ENCODE data around the gene AGTRAP. TPM values are rescaled to one million over a fixed set of nuclear protein-coding genes. Genes with fewer than 3 reads are reported as not detected.

The AGTRAP gene
- polyA plus RNA-seq, 3 donors: 420 to 938 (median 842) TPM

DNA sequence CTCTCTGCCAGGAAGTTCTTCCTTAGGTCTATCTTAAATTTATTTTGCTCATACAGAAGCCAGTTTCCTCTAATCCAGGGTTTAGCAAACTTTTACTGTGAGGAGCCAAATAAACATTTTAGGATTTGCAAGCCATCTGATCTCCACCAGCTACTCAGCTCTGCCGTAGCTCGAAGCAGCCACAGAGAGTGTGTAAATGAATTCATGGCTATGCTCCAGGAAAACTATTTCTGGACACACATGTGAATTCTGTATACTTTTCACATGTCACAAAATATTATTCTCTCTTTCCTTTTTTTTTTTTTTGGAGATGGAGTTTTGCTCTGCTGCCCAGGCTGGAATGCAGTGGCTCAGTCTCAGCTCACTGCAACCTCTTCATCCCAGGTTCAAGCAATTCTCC lies 13.4 kb upstream of the AGTRAP start:
- 92% methylated on average over 2 of the region's 2 CpGs for WGBS (ENCODE audit: insufficient coverage)
- Mint-ChIP-seq H3K27ac (peak overlapping the region in 1 of 7 donors; percentile 48), H3K4me3 (no peak overlapping the region), H3K27me3 (ENCODE audit: low read depth in 3 of 3) (peaks cover 0 to 3% (median 0%) of the 10 kb centered on the region in 3 donors), H3K4me1 (peaks cover 70% of the 10 kb centered on the region), H3K36me3 (peaks cover 0 to 3% of the 10 kb centered on the region in 2 donors), H3K9me3 (peaks cover 0 to 4% (median 0%) of the 10 kb centered on the region in 7 donors)
- Histone ChIP-seq H3K79me2 (ENCODE audit: insufficient read depth, low read length) (peaks cover 16% of the 10 kb centered on the region), H3K4me3 (replicated peaks in 1 of 3; ENCODE audit: low read depth in 2 of 3, low read length in 3 of 3) (no peak overlapping the region), H3K27me3 (ENCODE audit: control insufficient read depth in 2 of 2, insufficient read depth in 2 of 2, low read length in 2 of 2) (no peaks in the 10 kb centered on the region), H3K9ac (ENCODE audit: insufficient read depth, low read length, poor library complexity, severe bottlenecking) (no peak overlapping the region), H3K27ac (ENCODE audit: low read depth in 1 of 2, low read length in 2 of 2) (no peak overlapping the region), H3K4me1 (ENCODE audit: control insufficient read depth in 1 of 2, insufficient read depth in 2 of 2, low read length in 2 of 2) (peaks cover 63 to 71% of the 10 kb centered on the region in 2 donors), H4K20me1 (ENCODE audit: insufficient read depth, low read length) (no peaks in the 10 kb centered on the region), H3K4me2 (replicated peaks; ENCODE audit: extremely low read depth, low read length, poor library complexity, severe bottlenecking) (no peak overlapping the region), H2AFZ (ENCODE audit: insufficient read depth, low read depth, low read length, poor library complexity, severe bottlenecking) (no peak overlapping the region), H3K9me3 (replicated peaks in 1 of 2; ENCODE audit: control insufficient read depth in 1 of 2, insufficient read depth in 1 of 2, low read length in 2 of 2) (no peaks in the 10 kb centered on the region), H3K36me3 (replicated peaks in 1 of 2; ENCODE audit: control insufficient read depth in 1 of 2, insufficient read depth in 2 of 2, low read length in 2 of 2) (no peaks in the 10 kb centered on the region)
- DNase-seq: no peak
- TF ChIP-seq, protein P1, sequence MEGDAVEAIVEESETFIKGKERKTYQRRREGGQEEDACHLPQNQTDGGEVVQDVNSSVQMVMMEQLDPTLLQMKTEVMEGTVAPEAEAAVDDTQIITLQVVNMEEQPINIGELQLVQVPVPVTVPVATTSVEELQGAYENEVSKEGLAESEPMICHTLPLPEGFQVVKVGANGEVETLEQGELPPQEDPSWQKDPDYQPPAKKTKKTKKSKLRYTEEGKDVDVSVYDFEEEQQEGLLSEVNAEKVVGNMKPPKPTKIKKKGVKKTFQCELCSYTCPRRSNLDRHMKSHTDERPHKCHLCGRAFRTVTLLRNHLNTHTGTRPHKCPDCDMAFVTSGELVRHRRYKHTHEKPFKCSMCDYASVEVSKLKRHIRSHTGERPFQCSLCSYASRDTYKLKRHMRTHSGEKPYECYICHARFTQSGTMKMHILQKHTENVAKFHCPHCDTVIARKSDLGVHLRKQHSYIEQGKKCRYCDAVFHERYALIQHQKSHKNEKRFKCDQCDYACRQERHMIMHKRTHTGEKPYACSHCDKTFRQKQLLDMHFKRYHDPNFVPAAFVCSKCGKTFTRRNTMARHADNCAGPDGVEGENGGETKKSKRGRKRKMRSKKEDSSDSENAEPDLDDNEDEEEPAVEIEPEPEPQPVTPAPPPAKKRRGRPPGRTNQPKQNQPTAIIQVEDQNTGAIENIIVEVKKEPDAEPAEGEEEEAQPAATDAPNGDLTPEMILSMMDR (IDR thresholded peaks at IDR 0.05): no peak
- intact Hi-C loops (cut with micrococcal nuclease): loop anchor here in 1 of 2 donors (5.0 kb wide), 1 partner anchor 60 kb away; the partner anchor contains the start of gene FBXO6

DNA sequence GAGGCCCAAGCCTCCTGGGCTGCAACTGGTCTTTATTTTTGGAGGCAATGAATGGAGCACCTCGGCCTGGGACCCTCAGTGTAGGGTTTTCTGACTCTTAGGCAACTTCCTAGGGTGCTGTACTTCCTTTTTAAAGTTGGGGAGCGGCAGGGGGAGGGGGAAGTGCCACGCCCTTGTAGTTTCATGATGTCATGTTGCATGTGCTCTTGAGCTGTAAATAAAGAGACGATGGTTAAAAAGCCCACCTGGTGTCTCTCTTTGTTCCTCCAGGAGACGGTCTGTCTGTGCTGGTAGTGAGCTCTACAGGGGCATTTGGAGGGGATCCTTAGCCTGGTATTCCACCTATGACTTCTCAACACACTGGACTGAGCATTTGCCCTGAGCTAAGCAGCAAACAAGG lies 10.3 kb upstream of the AGTRAP start:
- H3K36me3 Mint-ChIP-seq: peaks cover 0 to 3% of the 10 kb centered on the region in 2 donors
- peak overlapping the region; percentile 90 to 98 (median 95) for H3K27ac Mint-ChIP-seq
- Histone ChIP-seq H3K4me1 (ENCODE audit: control insufficient read depth in 1 of 2, insufficient read depth in 2 of 2, low read length in 2 of 2) (peaks cover 70 to 78% of the 10 kb centered on the region in 2 donors), H3K9ac (ENCODE audit: insufficient read depth, low read length, poor library complexity, severe bottlenecking) (no peak overlapping the region), H3K4me2 (replicated peaks; ENCODE audit: extremely low read depth, low read length, poor library complexity, severe bottlenecking) (peak overlapping the region; percentile 62), H4K20me1 (ENCODE audit: insufficient read depth, low read length) (no peaks in the 10 kb centered on the region), H3K79me2 (ENCODE audit: insufficient read depth, low read length) (peaks cover 9% of the 10 kb centered on the region), H3K4me3 (replicated peaks in 1 of 3; ENCODE audit: low read depth in 2 of 3, low read length in 3 of 3) (peak overlapping the region in 1 of 3 experiments; percentile 54), H3K27ac (ENCODE audit: low read depth in 1 of 2, low read length in 2 of 2) (peak overlapping the region; percentile 76 to 84), H3K27me3 (ENCODE audit: control insufficient read depth in 2 of 2, insufficient read depth in 2 of 2, low read length in 2 of 2) (no peaks in the 10 kb centered on the region), H2AFZ (ENCODE audit: insufficient read depth, low read depth, low read length, poor library complexity, severe bottlenecking) (no peak overlapping the region), H3K9me3 (replicated peaks in 1 of 2; ENCODE audit: control insufficient read depth in 1 of 2, insufficient read depth in 1 of 2, low read length in 2 of 2) (no peaks in the 10 kb centered on the region), H3K36me3 (replicated peaks in 1 of 2; ENCODE audit: control insufficient read depth in 1 of 2, insufficient read depth in 2 of 2, low read length in 2 of 2) (no peaks in the 10 kb centered on the region)
- peaks cover 79% of the 10 kb centered on the region for H3K4me1 Mint-ChIP-seq
- H3K27me3 Mint-ChIP-seq (ENCODE audit: low read depth in 3 of 3): peaks cover 0 to 3% (median 2%) of the 10 kb centered on the region in 3 donors
- 0% methylated on average over 4 of the region's 5 CpGs for whole genome bisulfite sequencing (ENCODE audit: insufficient coverage)
- H3K4me3 Mint-ChIP-seq: peak overlapping the region; percentile 57 to 78
- H3K9me3 Mint-ChIP-seq: peaks cover 0 to 5% (median 0%) of the 10 kb centered on the region in 7 donors
- intact Hi-C loops (cut with micrococcal nuclease): no loop called here
- TF ChIP-seq, protein P1 (IDR thresholded peaks at IDR 0.05): no peak
- DNase-seq: peak; percentile 69 to 91 (median 82)

Measured in CD14-positive monocyte (primary cell).